Hematopoietic multipotent progenitor cell treated with erythropoietin and hydrocortisone succinate and interleukin-3 and kit ligand, for 17 days (in vitro differentiated cells): Measurements from ENCODE around the gene UBA1.
"Not testable (repeated sequence)": the region's sequence is repeated elsewhere in the genome, so short reads cannot be mapped to it uniquely, and the experiment has no call there.

Experiments
- DNase-seq: peaks from one replicate; pipeline ENCODE4 v3.0.0-alpha.2; 2015; ENCODE audit warnings: low spot score

The UBA1 gene

GRCh38 chrX:47230136-47230868 lies 36.7 kb downstream of the UBA1 start:
- no peak for DNase-seq

GRCh38 chrX:47231167-47231566 lies 37.5 kb downstream of the UBA1 start:
- DNase-seq: no peak

GRCh38 chrX:47232197-47232802 lies 38.7 kb downstream of the UBA1 start:
- no peak for DNase-seq

- DNase-seq: no peak
Observed at GRCh38 chrX:47232803-47233332, 39.2 kb downstream of the UBA1 start, which contains the start of gene USP11. USP11 (plus strand) TSS chrX:47233009; CDS start chrX:47233044, 35 bp downstream.

GRCh38 chrX:47233333-47234113 lies 39.9 kb downstream of the UBA1 start:
- DNase-seq: peak; percentile 94

- DNase-seq: no peak
Observed at GRCh38 chrX:47234583-47234982, 41.0 kb downstream of the UBA1 start.

- no peak for DNase-seq
Observed at GRCh38 chrX:47235691-47236103, 42.1 kb downstream of the UBA1 start.

- DNase-seq: no peak
Observed at GRCh38 chrX:47239199-47239598, 45.6 kb downstream of the UBA1 start.

- no peak for DNase-seq
Observed at GRCh38 chrX:47239898-47240545, 46.4 kb downstream of the UBA1 start.

- DNase-seq: no peak
Observed at GRCh38 chrX:47240619-47241018, 47.0 kb downstream of the UBA1 start.

- DNase-seq: no peak
Observed at GRCh38 chrX:47241201-47242011, 47.8 kb downstream of the UBA1 start.

- DNase-seq: no peak
Observed at GRCh38 chrX:47242321-47242720, 48.7 kb downstream of the UBA1 start.

- no peak for DNase-seq
Observed at GRCh38 chrX:47243351-47243750, 49.7 kb downstream of the UBA1 start.

GRCh38 chrX:47244676-47245075 lies 51.0 kb downstream of the UBA1 start:
- no peak for DNase-seq

GRCh38 chrX:47245156-47245555 lies 51.5 kb downstream of the UBA1 start:
- DNase-seq: no peak

GRCh38 chrX:47247206-47247998 lies 53.8 kb downstream of the UBA1 start:
- DNase-seq: no peak

GRCh38 chrX:47247999-47248320 lies 54.3 kb downstream of the UBA1 start:
- DNase-seq: no peak

GRCh38 chrX:47248576-47248975 lies 54.9 kb downstream of the UBA1 start:
- DNase-seq: no peak

- no peak for DNase-seq
Observed at GRCh38 chrX:47250017-47250347, 56.4 kb downstream of the UBA1 start.

GRCh38 chrX:47257620-47258019 lies 64.0 kb downstream of the UBA1 start:
- DNase-seq: not testable (repeated sequence)
